AG09319 (cell line): Measurements from ENCODE around the gene COLGALT1.
"Not testable (repeated sequence)": the region's sequence is repeated elsewhere in the genome, so short reads cannot be mapped to it uniquely, and the experiment has no call there.

Experiments
- DNase-seq: peaks from one replicate; pipeline ENCODE4 v3.0.0-alpha.2; 2010; ENCODE audit warnings: low read depth; ENCODE audit errors: extremely low read depth
- CTCF ChIP-seq: IDR thresholded peaks from 2 replicates; pipeline ENCODE4 v1.5.1; 2011; ENCODE audit warnings: low read depth, mild to moderate bottlenecking, inconsistent platforms, low read length, moderate library complexity

The COLGALT1 gene

DNA sequence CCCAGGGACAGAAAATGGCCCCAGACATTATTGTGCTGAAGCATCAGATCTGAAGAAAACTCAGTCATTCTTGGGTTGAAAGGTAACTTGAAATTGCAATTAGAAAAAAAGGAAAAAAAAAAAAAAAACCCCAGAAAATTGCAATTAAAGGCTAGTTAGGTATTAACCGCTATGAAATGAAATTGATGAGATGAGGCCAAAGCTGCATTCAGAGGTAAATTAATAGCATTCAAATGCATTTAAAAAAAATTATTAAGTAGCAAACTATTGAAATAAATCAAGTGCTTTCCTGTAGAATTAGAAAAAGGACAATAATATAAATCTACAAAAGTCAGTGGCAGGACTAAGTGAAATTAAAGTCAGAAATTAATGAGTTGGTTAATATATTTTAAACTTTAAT lies 37.6 kb upstream of the COLGALT1 start:
- no peak for TF ChIP-seq CTCF
- DNase-seq, result no peak

- not testable (repeated sequence) for DNase-seq
Observed at GRCh38 chr19:17518654-17519053, 36.8 kb upstream of the COLGALT1 start.

DNA sequence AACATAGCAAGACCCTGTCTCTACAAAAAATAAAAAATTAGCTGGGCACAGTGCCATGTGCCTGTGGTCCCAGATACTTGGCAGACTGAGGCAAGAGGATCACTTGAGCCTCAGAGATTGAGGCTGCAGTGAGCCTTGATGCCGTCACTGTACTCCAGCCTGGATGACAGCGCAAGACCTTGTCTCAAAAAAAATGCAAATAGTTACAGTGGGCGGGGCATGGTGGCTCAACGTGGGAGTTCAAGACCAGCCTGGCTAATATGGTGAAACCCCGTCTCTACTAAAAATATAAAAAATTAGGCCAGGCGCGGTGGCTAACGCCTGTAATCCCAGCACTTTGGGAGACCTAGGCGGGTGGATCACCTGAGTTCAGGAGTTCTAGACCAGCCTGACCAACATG lies 35.5 kb upstream of the COLGALT1 start:
- TF ChIP-seq CTCF, result no peak
- DNase-seq, result no peak

GRCh38 chr19:17520865-17521264 lies 34.6 kb upstream of the COLGALT1 start:
- DNase-seq, result no peak
- no peak for TF ChIP-seq CTCF

GRCh38 chr19:17522988-17523872 lies 32.2 kb upstream of the COLGALT1 start:
- no peak for TF ChIP-seq CTCF
- DNase-seq, result no peak

GRCh38 chr19:17524651-17525050 lies 30.8 kb upstream of the COLGALT1 start:
- no peak for DNase-seq
- TF ChIP-seq CTCF, result no peak

GRCh38 chr19:17525141-17525540 lies 30.3 kb upstream of the COLGALT1 start:
- no peak for TF ChIP-seq CTCF
- DNase-seq, result no peak

GRCh38 chr19:17526922-17527321 lies 28.5 kb upstream of the COLGALT1 start:
- DNase-seq, result no peak
- no peak for TF ChIP-seq CTCF
